ENCODE results near the gene DHPS. TPM values are rescaled to one million over a fixed set of nuclear protein-coding genes. Genes with fewer than 3 reads are reported as not detected.

The DHPS gene
- total and polyA plus RNA-seq, 2 donors (not counting 3 experiments of a cell fraction or from before 2014, with no cell fraction given) = 68.4 to 90.1 TPM

- Histone ChIP-seq H3K4me2 (ENCODE audit: insufficient read depth, low read length) (no peak overlapping the region), H3K79me2 (ENCODE audit: control insufficient read depth, insufficient read depth, low read length) (no peaks in the 10 kb centered on the region), H3K9me3 (replicated peaks; ENCODE audit: control insufficient read depth, insufficient read depth, low read length) (no peaks in the 10 kb centered on the region), H3K4me3 (replicated peaks in 1 of 3; ENCODE audit: insufficient read depth in 1 of 3, low read depth in 1 of 3, low read length in 3 of 3) (no peak overlapping the region), H3K9ac (replicated peaks; ENCODE audit: extremely low read depth, insufficient read depth, low read length) (no peak overlapping the region), H3K36me3 (ENCODE audit: control insufficient read depth in 2 of 2, extremely low read depth in 1 of 2, insufficient read depth in 2 of 2, low read length in 2 of 2) (peaks cover 0 to 1% of the 10 kb centered on the region in 2 experiments), H3K4me1 (ENCODE audit: control insufficient read depth, extremely low read depth, insufficient read depth, low read length) (no peaks in the 10 kb centered on the region), H3K27ac (ENCODE audit: insufficient read depth, low read depth, low read length) (no peak overlapping the region), H2AFZ (ENCODE audit: low read depth, low read length) (no peak overlapping the region), H3K27me3 (ENCODE audit: control insufficient read depth in 2 of 2, insufficient read depth in 2 of 2, low read length in 2 of 2) (no peaks in the 10 kb centered on the region), H3K9me1 (replicated peaks; ENCODE audit: control insufficient read depth, extremely low read depth, insufficient read depth, low read length) (no peaks in the 10 kb centered on the region), H4K20me1 (replicated peaks; ENCODE audit: control insufficient read depth, extremely low read depth, insufficient read depth, low read length) (no peaks in the 10 kb centered on the region)
- BruUV-seq (replicated peaks) = no TSS peak
- CTCF ChIA-PET = interaction anchor here (2.1 kb wide), 1 partner anchor 18 kb away, joined by 8 read pairs; no protein-coding TSS in a partner anchor
- TF ChIP-seq GATA2 (IDR thresholded peaks at IDR 0.05; ENCODE audit: insufficient read depth, insufficient read length, low read depth, low read length) = no peak
- no peak for TF ChIP-seq FOS (IDR thresholded peaks at IDR 0.05; ENCODE audit: borderline replicate concordance, insufficient read depth, low read length)
- TF ChIP-seq JUN (IDR thresholded peaks at IDR 0.05; ENCODE audit: borderline replicate concordance, insufficient read depth, insufficient read length, low read depth) = no peak
- no peak for TF ChIP-seq POLR2A (IDR thresholded peaks at IDR 0.05; ENCODE audit: low read depth, low read length)
- no peak for TF ChIP-seq CTCF (IDR thresholded peaks at IDR 0.05; ENCODE audit: extremely low read depth in 1 of 2, insufficient read depth in 1 of 2, low read depth in 1 of 2, low read length in 2 of 2)
- no peak for TF ChIP-seq EZH2 (IDR thresholded peaks at IDR 0.05; ENCODE audit: borderline replicate concordance, low read depth, low read length, severe bottlenecking)
- TF ChIP-seq MYC (IDR thresholded peaks at IDR 0.05; ENCODE audit: low read depth, low read length) = no peak
- TF ChIP-seq MAX (IDR thresholded peaks at IDR 0.05; ENCODE audit: insufficient read depth, insufficient read length) = no peak
- TF ChIP-seq POLR2AphosphoS5 (IDR thresholded peaks at IDR 0.05; ENCODE audit: insufficient read depth, low read depth, low read length) = no peak
- dilution Hi-C loops (cut with MboI; ENCODE audit: extremely low pct_ligation_motif_present, low sequenced_read_pairs) = no loop called here
- DNase-seq (ENCODE audit: low read depth, low spot score) (no peak), FAIRE-seq (no peak)
- POLR2A ChIA-PET = no interaction called here
- intact Hi-C loops (cut with micrococcal nuclease) = no loop called here
These were observed 23.7 kb downstream of the DHPS start for GRCh38 chr19:12657966-12658365.
